HG02759 (cell line): ENCODE results near the gene CRYBG2.
"Not testable (repeated sequence)": the region's sequence is repeated elsewhere in the genome, so short reads cannot be mapped to it uniquely, and the experiment has no call there.

Experiments
- ATAC-seq: cut with Tn5 transposase; IDR thresholded peaks from one replicate; pipeline ENCODE4 v1.9.1; 2021; ENCODE audit warnings: mild to moderate bottlenecking, moderate library complexity; ENCODE audit not compliant: unreplicated experiment

The CRYBG2 gene

GRCh38 chr1:26296340-26297056, 57.4 kb downstream of the CRYBG2 start:
- ATAC-seq: no peak

- no peak for ATAC-seq
Observed at GRCh38 chr1:26295194-26296138, 58.5 kb downstream of the CRYBG2 start.

GRCh38 chr1:26293911-26294463, 59.9 kb downstream of the CRYBG2 start:
- no peak for ATAC-seq

- ATAC-seq: not testable (repeated sequence)
Observed at GRCh38 chr1:26292735-26293134, 61.2 kb downstream of the CRYBG2 start.

- ATAC-seq: no peak
Observed at GRCh38 chr1:26291939-26292338, 62.0 kb downstream of the CRYBG2 start.

- ATAC-seq: no peak
Observed at GRCh38 chr1:26291433-26291832, 62.5 kb downstream of the CRYBG2 start.

- no peak for ATAC-seq
Observed at GRCh38 chr1:26290882-26291261, 63.1 kb downstream of the CRYBG2 start.

GRCh38 chr1:26290122-26290881, 63.6 kb downstream of the CRYBG2 start:
- no peak for ATAC-seq

- ATAC-seq: no peak
Observed at GRCh38 chr1:26289158-26290059, 64.5 kb downstream of the CRYBG2 start.

GRCh38 chr1:26288311-26288941, 65.5 kb downstream of the CRYBG2 start:
- no peak for ATAC-seq

- no peak for ATAC-seq
Observed at GRCh38 chr1:26287811-26288210, 66.1 kb downstream of the CRYBG2 start.

GRCh38 chr1:26287033-26287711, 66.8 kb downstream of the CRYBG2 start:
- no peak for ATAC-seq

- no peak for ATAC-seq
Observed at GRCh38 chr1:26286064-26286416, 67.9 kb downstream of the CRYBG2 start.

GRCh38 chr1:26285366-26286063, 68.4 kb downstream of the CRYBG2 start:
- ATAC-seq: no peak

GRCh38 chr1:26284597-26285347, 69.2 kb downstream of the CRYBG2 start:
- peak; percentile 33 for ATAC-seq

GRCh38 chr1:26283871-26284596, 69.9 kb downstream of the CRYBG2 start:
- ATAC-seq: no peak

GRCh38 chr1:26283279-26283853, 70.6 kb downstream of the CRYBG2 start:
- no peak for ATAC-seq
